ENCODE measurements around the gene CAGE1. TPM values are rescaled to one million over a fixed set of nuclear protein-coding genes. Genes with fewer than 3 reads are reported as not detected.

Gene CAGE1
- total RNA-seq, 1 experiment from 2014 or later = not detected

- no peak for TF ChIP-seq CTCF (IDR thresholded peaks at IDR 0.05; ENCODE audit: unreplicated experiment)
- CTCF ChIA-PET = no interaction called here
- no peaks in the 10 kb centered on the region for H3K27me3 Mint-ChIP-seq (ENCODE audit: unreplicated experiment)
- H3K27ac Mint-ChIP-seq (ENCODE audit: unreplicated experiment) = no peak overlapping the region
- no peak overlapping the region for H3K4me3 Mint-ChIP-seq (ENCODE audit: low read depth, unreplicated experiment)
- intact Hi-C loops (cut with micrococcal nuclease; ENCODE audit: unreplicated experiment) = no loop called here
- BruUV-seq (replicated peaks) = no TSS peak
- no peaks in the 10 kb centered on the region for H3K9me3 Mint-ChIP-seq (ENCODE audit: low read depth, unreplicated experiment)
- H3K4me1 Mint-ChIP-seq (ENCODE audit: low read depth, unreplicated experiment) = no peaks in the 10 kb centered on the region
- no peaks in the 10 kb centered on the region for H3K36me3 Mint-ChIP-seq (ENCODE audit: insufficient read depth, unreplicated experiment)
- DNase-seq = no peak
Measured at GRCh38 chr6:7433121-7433617, 43.6 kb upstream of the CAGE1 start.

- CTCF ChIA-PET = no interaction called here
- Mint-ChIP-seq H3K27me3 (ENCODE audit: unreplicated experiment) (no peaks in the 10 kb centered on the region), H3K4me1 (ENCODE audit: low read depth, unreplicated experiment) (no peaks in the 10 kb centered on the region)
Measured at GRCh38 chr6:7432391-7433120, 43.0 kb upstream of the CAGE1 start.

GRCh38 chr6:7431674-7432390 lies 42.3 kb upstream of the CAGE1 start:
- Mint-ChIP-seq H3K27me3 (ENCODE audit: unreplicated experiment) (no peaks in the 10 kb centered on the region), H3K9me3 (ENCODE audit: low read depth, unreplicated experiment) (no peaks in the 10 kb centered on the region), H3K4me3 (ENCODE audit: low read depth, unreplicated experiment) (no peak overlapping the region), H3K4me1 (ENCODE audit: low read depth, unreplicated experiment) (no peaks in the 10 kb centered on the region), H3K36me3 (ENCODE audit: insufficient read depth, unreplicated experiment) (no peaks in the 10 kb centered on the region), H3K27ac (ENCODE audit: unreplicated experiment) (no peak overlapping the region)
- BruUV-seq (replicated peaks) = no TSS peak
- intact Hi-C loops (cut with micrococcal nuclease; ENCODE audit: unreplicated experiment) = no loop called here
- DNase-seq = no peak
- CTCF ChIA-PET = no interaction called here
- no peak for TF ChIP-seq CTCF (IDR thresholded peaks at IDR 0.05; ENCODE audit: unreplicated experiment)

More at GRCh38 chr6:7432391-7433120, 43.0 kb upstream of the CAGE1 start:
- TF ChIP-seq CTCF (IDR thresholded peaks at IDR 0.05; ENCODE audit: unreplicated experiment) = no peak
- no peak for DNase-seq
- no peak overlapping the region for H3K4me3 Mint-ChIP-seq (ENCODE audit: low read depth, unreplicated experiment)
- no peaks in the 10 kb centered on the region for H3K36me3 Mint-ChIP-seq (ENCODE audit: insufficient read depth, unreplicated experiment)
- no peak overlapping the region for H3K27ac Mint-ChIP-seq (ENCODE audit: unreplicated experiment)
- no peaks in the 10 kb centered on the region for H3K9me3 Mint-ChIP-seq (ENCODE audit: low read depth, unreplicated experiment)
- intact Hi-C loops (cut with micrococcal nuclease; ENCODE audit: unreplicated experiment) = no loop called here
- BruUV-seq (replicated peaks) = no TSS peak

GRCh38 chr6:7431313-7431673 lies 41.8 kb upstream of the CAGE1 start:
- DNase-seq = no peak
- Mint-ChIP-seq H3K27me3 (ENCODE audit: unreplicated experiment) (no peaks in the 10 kb centered on the region), H3K4me1 (ENCODE audit: low read depth, unreplicated experiment) (no peaks in the 10 kb centered on the region), H3K9me3 (ENCODE audit: low read depth, unreplicated experiment) (no peaks in the 10 kb centered on the region), H3K27ac (ENCODE audit: unreplicated experiment) (no peak overlapping the region), H3K36me3 (ENCODE audit: insufficient read depth, unreplicated experiment) (no peaks in the 10 kb centered on the region), H3K4me3 (ENCODE audit: low read depth, unreplicated experiment) (no peak overlapping the region)
- intact Hi-C loops (cut with micrococcal nuclease; ENCODE audit: unreplicated experiment) = no loop called here
- CTCF ChIA-PET = no interaction called here
- TF ChIP-seq CTCF (IDR thresholded peaks at IDR 0.05; ENCODE audit: unreplicated experiment) = no peak
- no TSS peak for BruUV-seq (replicated peaks)

Measured in Calu3 (cell line).